Measurements from ENCODE around the gene KRTAP10-5. TPM values are rescaled to one million over a fixed set of nuclear protein-coding genes. Genes with fewer than 3 reads are reported as not detected.

Gene KRTAP10-5
- total and polyA plus RNA-seq, 2 experiments from 2014 or later: not detected

DNA sequence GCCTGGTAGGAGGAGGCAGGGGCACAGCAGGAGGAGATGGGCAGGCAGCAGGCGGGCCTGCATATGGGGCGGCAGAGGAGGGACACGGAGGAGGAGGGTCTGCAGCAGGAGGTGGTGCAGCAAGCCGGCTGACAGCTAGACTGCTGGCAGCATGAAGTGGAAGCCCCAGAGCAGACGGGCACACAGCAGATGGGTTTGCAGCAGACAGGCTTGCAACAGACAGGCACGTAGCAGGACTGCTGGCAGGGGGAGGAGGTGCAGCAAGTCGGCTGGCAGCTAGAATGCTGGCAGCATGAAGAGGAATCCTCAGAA, 615 bp downstream of the KRTAP10-5 start:
- in situ Hi-C loops (cut with MboI): loop anchor here (25.0 kb wide), 1 partner anchor 517 kb away; no protein-coding TSS in a partner anchor
- WGBS, 2 experiments (ENCODE audit: low coverage in 1 of 2, low lambda C conversion rate in 2 of 2, missing lambda C conversion rate in 2 of 2): 46 to 48% methylated on average over 7 of the region's 7 CpGs

DNA sequence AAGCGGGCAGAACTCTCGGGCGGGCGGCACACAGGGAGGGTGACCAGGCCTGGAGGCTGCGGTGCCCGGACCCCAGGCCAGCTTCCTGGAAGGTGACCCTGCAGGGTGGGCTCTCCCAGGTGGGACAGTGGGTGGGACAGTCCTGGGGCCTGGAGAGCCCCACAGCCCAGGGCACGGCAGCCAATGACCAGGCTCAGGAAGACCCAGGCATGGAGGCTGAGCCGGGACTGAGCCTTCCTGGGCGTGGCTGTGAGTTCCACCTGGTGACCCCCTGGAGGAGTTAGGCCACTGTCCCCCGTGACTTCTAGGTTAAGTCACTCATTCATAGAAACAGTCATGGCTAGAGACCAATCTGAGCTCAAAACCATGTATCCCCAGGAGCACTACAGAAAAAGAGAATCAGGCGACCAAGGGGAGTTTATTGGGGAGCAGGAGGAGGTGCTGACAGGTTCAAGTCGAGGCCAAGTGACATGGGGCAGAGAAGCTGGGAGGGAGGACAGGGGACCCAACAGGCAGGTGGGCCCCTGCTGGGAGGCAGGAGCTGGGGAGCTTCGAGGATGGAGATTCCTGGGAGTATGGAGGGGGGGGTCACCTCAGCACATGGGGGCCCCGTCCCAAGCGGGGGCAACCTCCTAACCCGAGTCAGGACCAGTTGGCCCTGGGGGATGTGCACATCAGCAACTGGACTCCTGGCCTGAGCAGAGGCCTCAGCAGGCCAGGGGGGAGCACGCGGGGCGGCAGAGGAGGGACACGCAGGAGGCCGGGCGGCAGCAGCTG, 1.2 kb downstream of the KRTAP10-5 start:
- no peaks in the 10 kb centered on the region for H3K4me1 ChIP-seq (ENCODE audit: insufficient read depth)
- no peaks in the 10 kb centered on the region for H3K9me3 ChIP-seq (ENCODE audit: low read depth)
- no peaks in the 10 kb centered on the region for H3K36me3 ChIP-seq (ENCODE audit: low read depth)
- H3K4me3 ChIP-seq: no peak overlapping the region
- no peak overlapping the region for H3K4me2 ChIP-seq (ENCODE audit: unreplicated experiment)
- 45 to 46% methylated on average over 17 to 22 of the region's 22 CpGs for WGBS, 2 experiments (ENCODE audit: low coverage in 1 of 2, low lambda C conversion rate in 2 of 2, missing lambda C conversion rate in 2 of 2)
- H3K27me3 ChIP-seq (replicated peaks; ENCODE audit: insufficient read depth): no peaks in the 10 kb centered on the region; the same call in 1 of the 2 replicates
- H2AFZ ChIP-seq: no peak overlapping the region
- H3F3A ChIP-seq (ENCODE audit: insufficient read depth): no peaks in the 10 kb centered on the region
- no peaks in the 10 kb centered on the region for H4K20me1 ChIP-seq (ENCODE audit: insufficient read depth)
- no peaks in the 10 kb centered on the region for H3K9me2 ChIP-seq (ENCODE audit: insufficient read depth)
- no peak for DNase-seq
- H3K27ac ChIP-seq: no peak overlapping the region
- H3K79me2 ChIP-seq (ENCODE audit: insufficient read depth): no peaks in the 10 kb centered on the region
- TF ChIP-seq EZH2phosphoT487 (IDR thresholded peaks at IDR 0.05; ENCODE audit: insufficient read depth, low read depth): no peak
- TF ChIP-seq EZH2 (IDR thresholded peaks at IDR 0.05; ENCODE audit: insufficient read depth, poor library complexity, severe bottlenecking): no peak
- no peak overlapping the region for H3K9ac ChIP-seq
- in situ Hi-C loops (cut with MboI): loop anchor here (25.0 kb wide), 1 partner anchor 517 kb away; no protein-coding TSS in a partner anchor

More for the DNA sequence above, 615 bp downstream of the KRTAP10-5 start:
- Histone ChIP-seq H3K9ac (no peak overlapping the region), H2AFZ (no peak overlapping the region), H3K27ac (no peak overlapping the region), H3K79me2 (ENCODE audit: insufficient read depth) (no peaks in the 10 kb centered on the region), H3K36me3 (ENCODE audit: low read depth) (no peaks in the 10 kb centered on the region), H4K20me1 (ENCODE audit: insufficient read depth) (no peaks in the 10 kb centered on the region), H3K4me1 (ENCODE audit: insufficient read depth) (no peaks in the 10 kb centered on the region), H3K4me2 (ENCODE audit: unreplicated experiment) (no peak overlapping the region), H3K4me3 (no peak overlapping the region), H3F3A (ENCODE audit: insufficient read depth) (no peaks in the 10 kb centered on the region), H3K9me3 (ENCODE audit: low read depth) (no peaks in the 10 kb centered on the region), H3K9me2 (ENCODE audit: insufficient read depth) (no peaks in the 10 kb centered on the region), H3K27me3 (replicated peaks; ENCODE audit: insufficient read depth) (no peaks in the 10 kb centered on the region; the same call in 1 of the 2 replicates)
- TF ChIP-seq EZH2 (IDR thresholded peaks at IDR 0.05; ENCODE audit: insufficient read depth, poor library complexity, severe bottlenecking) (no peak), EZH2phosphoT487 (IDR thresholded peaks at IDR 0.05; ENCODE audit: insufficient read depth, low read depth) (no peak)
- DNase-seq: no peak

DNA sequence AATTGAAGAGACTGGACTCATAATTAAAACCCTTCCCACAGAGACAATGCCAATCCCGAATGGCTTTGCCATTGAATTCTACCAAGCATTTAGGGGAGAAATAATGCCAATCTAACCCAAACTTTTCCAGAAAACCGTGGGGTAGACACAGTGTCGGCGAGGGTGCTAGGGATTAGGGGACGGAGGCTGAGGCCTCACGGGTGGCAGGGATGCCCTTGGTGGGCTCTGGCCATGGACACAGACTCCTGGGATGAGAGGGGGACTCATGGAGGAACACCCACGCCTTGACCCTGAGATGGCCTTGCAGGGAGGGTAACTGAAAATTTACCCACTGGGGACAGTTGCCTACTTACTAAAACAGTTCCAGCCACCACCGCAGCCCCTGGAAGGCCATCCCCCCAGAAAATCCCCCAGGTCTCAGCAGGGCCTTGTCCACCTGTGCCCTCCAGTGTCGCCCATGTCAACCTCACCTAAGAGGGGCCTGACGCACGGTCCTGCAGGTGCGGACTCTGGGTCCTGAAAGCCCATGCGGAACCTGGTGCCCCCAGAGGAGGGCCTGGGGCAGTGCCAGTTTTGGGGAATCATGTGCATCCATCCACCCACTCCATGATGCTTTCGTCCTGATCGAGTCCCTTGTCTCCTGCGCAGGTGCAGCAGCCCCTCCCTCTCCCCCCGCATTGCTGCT, 1.9 kb downstream of the KRTAP10-5 start:
- TF ChIP-seq EZH2 (IDR thresholded peaks at IDR 0.05; ENCODE audit: insufficient read depth, poor library complexity, severe bottlenecking) (no peak), EZH2phosphoT487 (IDR thresholded peaks at IDR 0.05; ENCODE audit: insufficient read depth, low read depth) (no peak)
- 50 to 59% methylated on average over 17 of the region's 17 CpGs for whole genome bisulfite sequencing, 2 experiments (ENCODE audit: low coverage in 1 of 2, low lambda C conversion rate in 2 of 2, missing lambda C conversion rate in 2 of 2)
- Histone ChIP-seq H3K4me1 (ENCODE audit: insufficient read depth) (no peaks in the 10 kb centered on the region), H3K9ac (no peak overlapping the region), H3K4me3 (no peak overlapping the region), H3K9me3 (ENCODE audit: low read depth) (no peaks in the 10 kb centered on the region), H2AFZ (no peak overlapping the region), H3K79me2 (ENCODE audit: insufficient read depth) (no peaks in the 10 kb centered on the region), H3K27me3 (replicated peaks; ENCODE audit: insufficient read depth) (peaks cover under 1% of the 10 kb centered on the region; the same call in 1 of the 2 replicates), H3K4me2 (ENCODE audit: unreplicated experiment) (no peak overlapping the region), H4K20me1 (ENCODE audit: insufficient read depth) (no peaks in the 10 kb centered on the region), H3K27ac (no peak overlapping the region), H3K9me2 (ENCODE audit: insufficient read depth) (no peaks in the 10 kb centered on the region), H3K36me3 (ENCODE audit: low read depth) (no peaks in the 10 kb centered on the region), H3F3A (ENCODE audit: insufficient read depth) (no peaks in the 10 kb centered on the region)
- in situ Hi-C loops (cut with MboI): loop anchor here (25.0 kb wide), 1 partner anchor 516 kb away; no protein-coding TSS in a partner anchor
- no peak for DNase-seq

DNA sequence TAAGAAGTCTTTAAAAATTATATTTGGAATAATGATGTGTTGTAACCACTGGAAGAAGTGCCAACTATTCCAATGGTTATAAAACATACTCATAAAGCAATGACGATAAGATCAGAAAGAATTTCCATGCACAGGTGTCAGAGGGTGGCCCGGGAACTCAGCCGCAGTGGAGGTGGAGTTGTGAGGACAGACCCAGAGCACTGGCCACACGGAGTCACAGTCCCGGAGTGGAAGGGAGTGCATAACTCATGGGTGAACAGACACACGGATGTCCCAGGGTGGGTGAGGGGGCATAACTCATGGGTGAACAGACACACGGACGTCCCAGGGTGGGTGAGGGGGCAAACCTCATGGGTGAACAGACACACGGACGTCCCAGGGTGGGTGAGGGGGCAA, 4.4 kb downstream of the KRTAP10-5 start:
- no peak for TF ChIP-seq EZH2 (IDR thresholded peaks at IDR 0.05; ENCODE audit: insufficient read depth, poor library complexity, severe bottlenecking)
- no peak for TF ChIP-seq EZH2phosphoT487 (IDR thresholded peaks at IDR 0.05; ENCODE audit: insufficient read depth, low read depth)
- Histone ChIP-seq H3K4me3 (no peak overlapping the region), H3K4me1 (ENCODE audit: insufficient read depth) (no peaks in the 10 kb centered on the region), H2AFZ (no peak overlapping the region), H3K27me3 (replicated peaks; ENCODE audit: insufficient read depth) (peaks cover 5% of the 10 kb centered on the region; the same call in 1 of the 2 replicates), H3K79me2 (ENCODE audit: insufficient read depth) (no peaks in the 10 kb centered on the region), H3F3A (ENCODE audit: insufficient read depth) (no peaks in the 10 kb centered on the region), H3K27ac (no peak overlapping the region), H4K20me1 (ENCODE audit: insufficient read depth) (no peaks in the 10 kb centered on the region), H3K36me3 (ENCODE audit: low read depth) (no peaks in the 10 kb centered on the region), H3K9me3 (ENCODE audit: low read depth) (no peaks in the 10 kb centered on the region), H3K9ac (no peak overlapping the region), H3K4me2 (ENCODE audit: unreplicated experiment) (no peak overlapping the region), H3K9me2 (ENCODE audit: insufficient read depth) (no peaks in the 10 kb centered on the region)
- DNase-seq: no peak
- in situ Hi-C loops (cut with MboI): loop anchor here (25.0 kb wide), 1 partner anchor 514 kb away; no protein-coding TSS in a partner anchor
- 46 to 56% methylated on average over 10 of the region's 10 CpGs for WGBS, 2 experiments (ENCODE audit: low coverage in 1 of 2, low lambda C conversion rate in 2 of 2, missing lambda C conversion rate in 2 of 2)

All from GM23248 (cell line).